Measurements from ENCODE around the gene VWA3B.
A peak's percentile ranks its signal among the peaks of the same experiment; 100 is the strongest.
"Not testable (repeated sequence)": the region's sequence is repeated elsewhere in the genome, so short reads cannot be mapped to it uniquely, and the experiment has no call there.

VWA3B gene

DNA sequence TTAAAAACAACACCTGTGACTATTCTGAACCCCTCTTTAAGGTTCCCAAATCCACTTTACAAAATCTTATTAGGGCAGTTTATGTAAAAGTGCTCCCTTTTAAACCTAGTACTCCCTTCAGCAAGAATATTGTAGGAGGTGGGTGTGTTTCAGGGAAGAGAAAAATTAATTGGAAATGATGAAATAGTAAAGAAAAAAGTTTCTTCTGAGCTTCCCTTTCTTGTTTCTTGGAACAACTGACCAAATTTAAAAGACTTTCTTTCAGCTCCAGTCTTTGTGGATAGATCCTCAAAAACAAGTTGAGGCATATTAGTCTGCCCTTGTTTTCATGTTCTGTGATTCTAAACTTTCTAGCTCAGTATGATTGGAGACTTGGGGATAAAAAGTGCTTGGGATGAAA lies 3.0 kb downstream of the VWA3B start:
- no peak for DNase-seq

- DNase-seq: no peak
These were observed 4.0 kb downstream of the VWA3B start for GRCh38 chr2:98090951-98091350.

GRCh38 chr2:98091738-98092137 lies 4.8 kb downstream of the VWA3B start:
- no peak for DNase-seq

- no peak for DNase-seq
These were observed 6.2 kb downstream of the VWA3B start for GRCh38 chr2:98093146-98093545.

- DNase-seq: no peak
These were observed 6.6 kb downstream of the VWA3B start for GRCh38 chr2:98093611-98094010.

GRCh38 chr2:98099939-98100743 lies 13.2 kb downstream of the VWA3B start:
- no peak for DNase-seq

- not testable (repeated sequence) for DNase-seq
These were observed 15.3 kb downstream of the VWA3B start for GRCh38 chr2:98102315-98102714.

DNA sequence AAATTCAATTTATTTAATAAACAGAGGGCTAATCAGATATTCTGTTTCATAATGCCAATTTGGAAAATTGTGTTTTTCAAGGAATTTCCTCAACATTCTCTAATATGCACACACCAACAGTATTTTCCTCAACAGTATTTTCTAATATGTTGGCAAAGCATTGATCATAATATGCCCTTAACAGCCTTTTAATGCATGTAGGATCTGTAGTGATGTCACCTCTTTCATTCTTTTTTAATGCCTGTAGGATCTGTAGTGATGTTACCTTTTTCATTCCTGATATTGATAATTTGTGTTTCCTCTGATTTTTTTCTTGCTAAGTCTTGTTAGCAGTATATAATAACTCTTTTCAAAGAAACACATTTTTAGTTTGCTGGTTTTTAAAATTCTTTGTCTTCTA lies 15.9 kb downstream of the VWA3B start:
- no peak for DNase-seq

GRCh38 chr2:98108110-98108509 lies 21.1 kb downstream of the VWA3B start:
- DNase-seq: no peak

DNA sequence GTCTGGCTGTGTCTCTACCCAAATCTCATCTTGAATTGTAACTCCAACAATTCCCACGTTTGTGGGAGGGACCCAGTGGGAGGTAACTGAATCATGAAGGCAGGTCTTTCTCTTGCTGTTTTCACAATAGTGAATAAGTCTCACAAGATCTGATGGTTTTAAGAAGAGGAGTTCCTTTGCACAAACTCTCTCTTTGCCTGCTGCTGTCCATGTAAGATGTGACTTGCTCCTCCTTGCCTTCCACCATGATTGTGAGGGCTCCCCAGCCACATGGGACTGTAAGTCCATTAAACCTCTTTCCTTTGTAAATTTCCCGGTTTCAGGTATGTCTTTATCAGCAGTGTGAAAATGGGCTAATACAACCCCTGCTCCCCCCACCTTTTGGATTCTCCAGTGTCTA lies 23.8 kb downstream of the VWA3B start:
- DNase-seq: no peak

- DNase-seq: no peak
These were observed 27.8 kb downstream of the VWA3B start for GRCh38 chr2:98114643-98115330.

DNA sequence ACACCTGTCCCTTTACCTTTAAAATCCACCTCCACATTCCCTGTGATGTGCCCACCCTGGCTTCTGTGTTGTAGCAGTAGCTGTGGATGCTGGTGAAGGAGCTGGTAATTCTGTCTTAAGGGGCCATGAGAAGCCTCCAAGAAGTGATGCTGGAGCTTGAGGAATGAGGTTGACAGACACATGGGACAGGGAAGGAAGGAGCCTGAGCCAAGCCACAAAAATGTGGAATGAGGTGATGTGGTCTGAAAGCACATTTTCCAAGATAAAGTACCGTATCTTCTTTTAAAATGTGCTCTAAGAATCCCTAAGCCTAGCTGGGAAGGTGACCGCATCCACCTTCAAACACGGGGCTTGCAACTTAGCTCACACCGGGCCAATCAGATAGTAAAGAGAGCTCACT lies 31.2 kb downstream of the VWA3B start:
- DNase-seq: no peak

DNA sequence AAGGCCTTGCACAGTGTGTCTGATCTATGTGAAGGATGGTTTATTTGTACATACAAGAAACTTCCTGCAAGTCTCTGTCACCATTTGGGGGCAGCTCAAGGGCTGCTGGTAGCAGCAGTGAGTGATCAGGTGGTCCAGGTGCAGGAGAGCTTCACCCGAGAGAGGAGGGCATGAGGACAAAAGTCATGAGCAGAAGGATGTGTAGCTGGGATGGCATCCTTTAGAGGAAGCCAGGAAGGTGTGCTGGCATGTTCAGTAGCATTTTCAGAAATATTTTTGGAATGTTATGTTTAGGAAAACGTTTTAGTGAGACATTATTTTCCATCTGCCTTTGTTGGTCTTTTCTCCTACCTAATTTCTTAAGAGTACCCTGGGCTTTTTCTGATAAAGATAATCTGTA lies 31.9 kb downstream of the VWA3B start:
- DNase-seq: no peak

DNA sequence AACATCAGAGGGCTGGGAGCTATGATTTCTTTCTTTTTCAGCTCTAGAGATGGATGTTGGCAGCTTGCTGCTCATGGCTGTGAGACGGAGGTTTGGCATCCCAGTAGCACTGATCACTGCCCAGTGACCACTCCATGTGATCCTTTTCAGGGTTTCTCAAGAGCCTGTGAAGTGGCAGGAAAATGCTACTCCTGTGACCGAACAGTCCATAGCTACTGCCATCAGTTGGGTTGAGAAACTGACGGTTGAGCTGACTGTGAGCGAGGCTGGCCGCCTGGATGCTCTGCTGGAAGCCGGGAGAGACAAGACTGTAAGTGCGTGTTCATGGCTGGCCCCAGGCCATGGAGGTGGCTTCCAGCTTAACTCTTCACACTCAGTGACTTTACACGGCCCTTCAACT lies 34.2 kb downstream of the VWA3B start:
- no peak for DNase-seq

DNA sequence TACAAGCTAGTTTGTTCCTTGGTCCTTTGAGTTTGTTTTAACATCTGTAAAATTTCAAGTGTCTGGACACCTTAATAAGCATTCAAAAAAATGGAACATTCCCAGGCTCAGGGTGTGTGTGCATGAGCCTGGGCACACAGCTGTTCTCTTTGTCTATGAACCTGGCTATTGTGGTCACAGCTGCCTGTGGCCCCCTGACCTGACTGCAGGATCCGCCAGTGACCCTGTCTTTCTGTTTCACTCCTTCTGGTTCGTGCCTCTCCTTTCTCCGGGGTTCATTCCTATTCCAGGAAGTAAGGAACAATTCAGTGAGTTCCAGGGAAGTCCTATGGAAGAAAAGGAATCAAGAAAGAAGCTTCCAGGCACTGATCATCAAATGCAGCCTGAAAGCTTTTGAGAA lies 35.6 kb downstream of the VWA3B start:
- no peak for DNase-seq

DNA sequence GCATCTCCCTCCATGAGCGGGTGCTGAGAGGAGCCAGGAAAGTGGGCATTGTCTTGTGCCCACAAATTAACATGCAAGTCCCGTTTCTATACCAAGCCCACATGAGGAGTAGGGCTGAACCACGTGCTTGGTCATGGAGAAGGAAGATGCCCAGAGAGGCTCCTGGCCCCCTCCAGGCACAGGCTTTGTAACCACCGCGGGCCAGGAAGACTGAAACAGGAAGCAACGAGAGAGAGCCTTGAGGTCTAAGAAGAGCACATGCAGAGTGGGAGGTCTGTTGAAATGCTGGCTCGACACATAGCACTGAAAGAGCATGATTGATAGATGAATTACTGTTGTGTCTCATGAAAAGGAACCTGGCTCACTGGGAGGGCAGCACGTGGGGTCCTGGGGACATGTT lies 36.3 kb downstream of the VWA3B start:
- DNase-seq: no peak

DNA sequence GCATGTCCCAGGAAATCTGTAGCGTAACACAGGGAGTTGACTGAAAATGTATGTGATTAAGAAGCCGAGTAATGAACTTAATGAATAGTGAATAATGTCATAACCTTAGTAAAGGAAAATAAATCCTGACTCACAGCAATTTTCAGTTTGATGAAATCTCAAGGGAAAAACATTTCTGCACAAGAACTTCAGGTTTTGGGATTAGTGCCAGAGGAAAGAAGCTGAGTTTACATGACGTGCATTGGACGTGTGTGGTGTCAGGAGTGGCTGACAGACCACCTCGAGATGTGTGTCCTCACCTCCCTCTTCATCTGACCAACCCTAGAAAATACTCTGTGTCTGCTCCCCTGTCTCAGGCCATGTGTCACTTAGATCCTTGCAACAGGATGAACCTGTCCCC lies 39.1 kb downstream of the VWA3B start:
- no peak for DNase-seq

DNA sequence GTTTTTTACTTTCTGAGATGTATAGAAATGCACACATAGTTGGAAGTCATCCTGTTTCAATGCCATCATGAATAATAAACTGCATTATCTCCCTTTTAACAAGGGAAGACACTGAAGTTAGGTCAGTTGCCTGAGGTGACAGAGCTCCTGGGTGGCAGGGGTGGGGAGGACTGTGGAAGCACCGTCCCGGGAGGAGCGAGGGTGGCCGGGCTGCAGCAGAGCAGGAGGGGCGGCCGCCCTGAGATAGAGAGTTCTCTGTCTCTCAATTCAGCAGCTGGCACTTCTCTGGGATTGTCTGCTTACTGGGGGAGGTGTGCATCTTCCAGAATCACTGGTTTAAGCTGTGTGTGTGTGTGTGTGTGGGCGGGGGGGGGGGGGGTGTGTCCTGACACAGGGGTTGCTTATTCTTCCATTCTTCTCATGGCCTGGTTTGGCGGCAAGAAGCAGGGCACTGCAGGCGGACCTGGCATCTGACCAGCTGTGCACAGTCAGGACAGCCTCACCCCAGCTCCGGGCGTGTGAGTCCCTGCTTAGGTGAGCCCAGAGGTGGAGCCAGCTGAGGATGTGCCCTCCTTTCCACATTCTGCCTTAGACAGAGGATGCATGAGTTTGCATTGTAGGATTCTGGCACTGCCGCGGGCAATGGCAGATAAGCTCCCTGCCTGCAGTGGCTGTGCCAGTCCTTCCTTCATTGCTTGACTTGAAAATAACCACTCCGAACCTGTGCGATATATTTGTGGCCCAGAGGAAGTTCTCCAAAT lies 40.4 kb downstream of the VWA3B start:
- DNase-seq: no peak

DNA sequence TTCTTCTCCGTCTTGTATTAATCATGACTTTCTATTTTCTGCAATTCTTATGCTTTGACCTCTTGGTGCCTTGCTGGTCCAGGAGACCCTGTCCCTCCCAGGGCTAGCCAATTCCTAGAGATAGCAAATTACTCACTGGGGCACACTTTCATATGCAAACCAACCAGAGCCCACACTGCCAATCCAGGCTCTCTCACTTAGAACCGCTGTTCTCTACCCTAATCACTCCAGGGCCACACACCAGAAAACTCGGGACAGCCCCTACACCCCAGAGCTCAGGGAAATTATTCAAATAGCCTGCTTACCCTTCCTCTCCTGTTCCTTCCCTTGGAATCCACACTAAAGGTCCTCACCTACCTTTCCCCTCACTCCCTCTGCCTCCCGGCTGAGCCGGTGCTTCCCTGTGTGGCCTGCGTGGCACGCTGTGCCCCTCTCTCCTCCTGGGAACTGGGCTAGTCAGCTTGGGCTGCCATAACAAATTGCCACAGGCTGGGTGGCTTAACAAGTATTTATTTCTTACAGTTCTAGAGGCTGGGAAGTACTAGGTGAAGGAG lies 41.7 kb downstream of the VWA3B start:
- DNase-seq: no peak

GRCh38 chr2:98130073-98130472 lies 43.1 kb downstream of the VWA3B start:
- DNase-seq: not testable (repeated sequence)

DNA sequence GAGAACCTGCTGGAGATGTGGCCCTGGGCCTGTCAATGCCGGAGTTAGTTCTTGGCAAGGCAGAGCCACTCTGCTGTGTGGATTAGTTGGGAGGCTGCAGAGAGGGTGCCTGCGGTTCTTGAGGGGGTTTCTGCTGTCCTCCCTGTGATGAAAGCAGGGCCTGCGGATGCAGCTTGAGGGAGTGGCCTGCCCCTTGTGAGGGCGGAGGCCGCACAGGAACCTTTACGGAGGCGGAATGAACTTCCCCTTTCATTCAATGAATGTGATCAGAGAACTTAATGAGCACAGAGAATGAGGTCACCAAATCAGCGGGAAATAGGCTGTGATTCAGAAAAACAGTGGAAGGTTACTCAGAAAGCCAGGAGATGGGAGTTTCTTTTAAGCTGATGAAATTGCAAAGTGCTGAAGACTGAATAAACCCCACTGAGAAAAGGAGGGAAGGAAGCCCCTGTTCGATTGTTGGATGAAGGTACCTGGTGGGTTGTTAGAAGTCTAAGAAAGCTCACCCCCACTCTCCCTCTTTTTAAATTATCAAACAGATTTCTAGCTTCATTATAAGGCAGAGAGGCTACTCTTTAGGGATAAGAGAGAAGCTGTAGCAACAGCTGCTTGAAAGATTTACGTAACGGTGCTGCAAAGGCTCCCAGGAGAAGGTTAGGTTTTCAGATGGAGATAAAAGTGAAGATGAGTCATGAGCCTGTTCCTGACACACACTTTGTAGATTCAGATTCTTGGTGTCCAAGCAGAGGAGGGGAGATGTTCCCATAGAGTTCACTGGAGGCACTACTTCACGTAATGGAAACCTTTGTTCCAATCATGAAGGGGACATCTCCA lies 47.4 kb downstream of the VWA3B start:
- DNase-seq: peak; percentile 48

DNA sequence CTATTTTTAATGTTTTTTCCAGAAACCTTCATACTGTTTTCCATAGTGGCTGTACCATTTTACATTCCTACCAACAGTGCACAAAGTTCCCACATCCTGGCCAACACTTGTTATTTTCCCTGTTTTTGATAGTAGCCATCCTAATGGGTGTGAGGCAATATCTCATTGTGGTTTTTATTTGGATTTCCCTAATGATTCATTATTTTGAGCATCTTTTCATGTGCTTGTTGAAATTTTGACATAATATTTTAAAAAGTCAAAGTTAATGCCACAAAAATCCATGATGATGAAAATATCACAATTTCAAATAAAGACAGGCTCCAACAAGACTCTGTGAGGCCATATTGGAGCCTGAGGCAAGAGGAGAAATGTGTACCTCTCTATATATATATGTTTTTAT lies 50.2 kb downstream of the VWA3B start:
- no peak for DNase-seq

DNA sequence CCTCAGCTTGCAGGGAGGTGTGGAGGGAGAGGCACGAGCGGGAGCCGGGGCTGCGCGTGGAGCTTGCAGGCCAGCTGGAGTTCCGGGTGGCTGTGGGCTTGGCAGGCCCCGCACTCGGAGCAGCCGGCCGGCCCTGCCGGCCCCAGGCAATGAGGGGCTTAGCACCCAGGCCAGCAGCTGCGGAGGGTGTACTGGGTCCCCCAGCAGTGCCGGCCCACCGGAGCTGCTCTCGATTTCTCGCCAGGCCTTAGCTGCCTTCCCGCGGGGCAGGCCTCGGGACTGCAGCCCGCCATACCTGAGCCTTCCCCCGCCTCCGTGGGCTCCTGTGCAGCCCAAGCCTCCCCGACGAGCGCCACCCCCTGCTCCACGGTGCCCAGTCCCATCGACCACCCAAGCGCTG lies 52.0 kb downstream of the VWA3B start:
- DNase-seq: not testable (repeated sequence)

Data from femur (tissue), 1 donor.